K562 (cell line): ENCODE measurements around the gene CD55.

Experiments
- CAMTA2 ChIP-seq: fragments of 250-450 bp; sonication (Bioruptor Pico); conservative IDR thresholded peaks from 2 replicates; pipeline ENCODE4 v1.5.1; 2022
- CBX2 ChIP-seq: fragments of 200-600 bp; sonication (generic); IDR thresholded peaks from one replicate; pipeline ENCODE4 v1.6.1; 2012; ENCODE audit warnings: mild to moderate bottlenecking, low read length, inconsistent platforms; ENCODE audit not compliant: insufficient read depth, poor library complexity, severe bottlenecking
- EZH2 ChIP-seq: IDR thresholded peaks from 2 replicates; pipeline ENCODE4 v1.6.1; 2012; ENCODE audit warnings: low read depth, mild to moderate bottlenecking, inconsistent platforms, low read length, borderline replicate concordance
- HOXB6 ChIP-seq: fragments of 250-450 bp; sonication (Bioruptor Pico); IDR thresholded peaks from 2 replicates; pipeline ENCODE4 v1.5.1; 2022; ENCODE audit warnings: mild to moderate bottlenecking, borderline replicate concordance
- NFXL1 ChIP-seq: fragments of 450-650 bp; formaldehyde crosslinking; IDR thresholded peaks from 2 replicates; pipeline ENCODE4 v1.4.0; 2021; ENCODE audit warnings: mild to moderate bottlenecking
- NR1H2 ChIP-seq: sonication (generic); formaldehyde crosslinking; IDR thresholded peaks from 2 replicates; pipeline ENCODE4 v1.4.0; 2020; ENCODE audit warnings: mild to moderate bottlenecking, missing genetic modification reagents
- POLR2A ChIP-seq: fragments of 450-650 bp; conservative IDR thresholded peaks from 2 replicates; pipeline ENCODE4 v1.6.1; 2016
- RAD21 ChIP-seq, 2 experiments: fragments of 250-450 bp in 1 of 2; fragments of 450-650 bp in 1 of 2; sonication (Bioruptor Pico) in 1 of 2; formaldehyde crosslinking in 1 of 2; IDR thresholded peaks in 1 of 2; conservative IDR thresholded peaks in 1 of 2; 2 replicates each; pipeline versions ENCODE4 v1.4.0 to v1.8.0; 2020 to 2022; ENCODE audit warnings: mild to moderate bottlenecking in 2 of 2, moderate library complexity in 1 of 2
- TCF3 ChIP-seq: sonication (generic); formaldehyde crosslinking; IDR thresholded peaks from 2 replicates; pipeline ENCODE4 v1.4.0; 2020; ENCODE audit warnings: mild to moderate bottlenecking, missing genetic modification reagents
- ZBTB26 ChIP-seq: fragments of 450-650 bp; formaldehyde crosslinking; IDR thresholded peaks from 2 replicates; pipeline ENCODE4 v1.4.0; 2022; ENCODE audit warnings: missing genetic modification characterization
- ZNF408 ChIP-seq: fragments of 250-450 bp; sonication (Bioruptor Pico); IDR thresholded peaks from 2 replicates; pipeline ENCODE4 v1.4.0; 2020; ENCODE audit warnings: low read depth, mild to moderate bottlenecking, moderate library complexity
- ZNF551 ChIP-seq: fragments of 250-450 bp; sonication (Bioruptor Pico); IDR thresholded peaks from 2 replicates; pipeline ENCODE4 v1.5.0; 2021; ENCODE audit warnings: mild to moderate bottlenecking, moderate library complexity

- TF ChIP-seq POLR2A (peak; percentile 40; the same call in 1 of the 2 replicates), HOXB6 (no peak), TCF3 (CRISPR knock-in tag) (no peak), CBX2 (no peak), CAMTA2 (no peak), ZBTB26 (CRISPR knock-in tag) (no peak), ZNF551 (CRISPR knock-in tag) (no peak), EZH2 (no peak), NFXL1 (no peak), RAD21 (CRISPR knock-in tag; conservative IDR thresholded peaks at IDR 0.05 in 1 of 2, IDR thresholded peaks at IDR 0.05 in 1 of 2) (no peak), NR1H2 (CRISPR knock-in tag) (no peak), ZNF408 (no peak)
These were observed 8.0 kb downstream of the CD55 start for GRCh38 chr1:207329469-207329868.
